GM12873 (cell line): ENCODE results near the gene MOXD1.

ENCODE experiments used
- TF ChIP-seq, protein P1 (sequence below): IDR thresholded peaks from 2 replicates; pipeline ENCODE4 v1.5.1; 2012; ENCODE audit warnings: low read depth, mild to moderate bottlenecking, moderate library complexity, low read length, control low read depth; ENCODE audit not compliant: insufficient read depth; ENCODE audit errors: missing control alignments

MOXD1 gene

DNA sequence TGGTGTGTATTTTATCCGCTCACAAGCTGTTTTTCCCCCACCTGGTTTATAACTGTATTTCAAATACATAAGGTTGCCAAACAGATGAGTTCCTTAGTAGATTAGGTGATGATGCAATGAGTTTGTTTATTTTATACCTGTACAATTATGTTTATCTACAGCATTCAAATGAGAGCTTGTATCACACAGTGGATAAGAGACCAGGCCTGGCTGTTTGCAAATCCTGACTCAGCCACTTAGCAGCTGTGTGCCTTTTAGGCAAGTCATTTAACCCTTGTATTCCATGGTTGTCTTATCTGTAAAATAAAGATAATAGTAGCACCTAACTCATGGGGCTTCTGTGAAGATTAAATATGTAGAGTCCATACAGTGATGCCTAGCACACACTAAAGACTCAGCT, 143.7 kb downstream of the MOXD1 start:
- TF ChIP-seq, protein P1, sequence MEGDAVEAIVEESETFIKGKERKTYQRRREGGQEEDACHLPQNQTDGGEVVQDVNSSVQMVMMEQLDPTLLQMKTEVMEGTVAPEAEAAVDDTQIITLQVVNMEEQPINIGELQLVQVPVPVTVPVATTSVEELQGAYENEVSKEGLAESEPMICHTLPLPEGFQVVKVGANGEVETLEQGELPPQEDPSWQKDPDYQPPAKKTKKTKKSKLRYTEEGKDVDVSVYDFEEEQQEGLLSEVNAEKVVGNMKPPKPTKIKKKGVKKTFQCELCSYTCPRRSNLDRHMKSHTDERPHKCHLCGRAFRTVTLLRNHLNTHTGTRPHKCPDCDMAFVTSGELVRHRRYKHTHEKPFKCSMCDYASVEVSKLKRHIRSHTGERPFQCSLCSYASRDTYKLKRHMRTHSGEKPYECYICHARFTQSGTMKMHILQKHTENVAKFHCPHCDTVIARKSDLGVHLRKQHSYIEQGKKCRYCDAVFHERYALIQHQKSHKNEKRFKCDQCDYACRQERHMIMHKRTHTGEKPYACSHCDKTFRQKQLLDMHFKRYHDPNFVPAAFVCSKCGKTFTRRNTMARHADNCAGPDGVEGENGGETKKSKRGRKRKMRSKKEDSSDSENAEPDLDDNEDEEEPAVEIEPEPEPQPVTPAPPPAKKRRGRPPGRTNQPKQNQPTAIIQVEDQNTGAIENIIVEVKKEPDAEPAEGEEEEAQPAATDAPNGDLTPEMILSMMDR = no peak

DNA sequence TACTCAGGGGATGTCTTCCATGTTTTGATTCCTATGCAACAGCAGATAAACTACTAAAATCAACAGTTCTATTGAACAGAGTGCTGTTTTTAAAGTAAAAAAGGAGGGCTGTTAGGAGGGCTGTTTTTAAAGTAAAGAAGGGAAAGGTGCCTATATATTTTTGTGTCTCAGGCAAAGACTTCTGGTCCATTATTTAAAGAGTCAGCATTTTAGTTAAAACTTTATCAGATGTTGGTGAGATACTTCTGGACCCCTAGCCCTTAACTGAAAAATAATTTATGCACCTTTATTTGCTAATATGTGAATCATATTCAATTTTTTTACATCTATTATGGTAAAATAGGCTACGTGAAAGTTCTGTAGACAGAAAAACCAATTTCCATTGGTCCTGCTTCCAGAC, 144.8 kb downstream of the MOXD1 start:
- TF ChIP-seq, protein P1 = no peak

GRCh38 chr6:132253906-132254305, 147.4 kb downstream of the MOXD1 start:
- TF ChIP-seq, protein P1 = no peak

- TF ChIP-seq, protein P1 = no peak
These were observed 148.1 kb downstream of the MOXD1 start for GRCh38 chr6:132253211-132253610.

DNA sequence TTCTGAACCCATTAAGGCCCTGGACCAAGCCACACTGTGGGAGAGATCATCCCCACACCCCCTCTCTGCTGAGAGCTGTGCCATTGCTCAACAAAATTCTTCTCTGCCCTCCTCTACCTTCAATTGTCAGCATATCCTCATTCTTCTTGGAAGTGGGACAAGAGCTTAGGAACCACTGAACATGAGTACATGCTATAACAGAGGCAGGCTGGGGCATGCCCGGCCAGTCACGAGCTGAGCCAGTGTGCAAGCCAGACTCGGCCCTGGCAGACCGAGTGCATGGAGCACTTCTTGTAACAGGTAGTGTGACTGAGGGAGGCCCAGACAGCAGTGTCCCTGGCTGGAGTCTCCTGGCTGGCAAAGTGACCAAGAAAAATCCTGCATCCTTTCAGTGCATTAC, 149.2 kb downstream of the MOXD1 start:
- TF ChIP-seq, protein P1 = no peak

DNA sequence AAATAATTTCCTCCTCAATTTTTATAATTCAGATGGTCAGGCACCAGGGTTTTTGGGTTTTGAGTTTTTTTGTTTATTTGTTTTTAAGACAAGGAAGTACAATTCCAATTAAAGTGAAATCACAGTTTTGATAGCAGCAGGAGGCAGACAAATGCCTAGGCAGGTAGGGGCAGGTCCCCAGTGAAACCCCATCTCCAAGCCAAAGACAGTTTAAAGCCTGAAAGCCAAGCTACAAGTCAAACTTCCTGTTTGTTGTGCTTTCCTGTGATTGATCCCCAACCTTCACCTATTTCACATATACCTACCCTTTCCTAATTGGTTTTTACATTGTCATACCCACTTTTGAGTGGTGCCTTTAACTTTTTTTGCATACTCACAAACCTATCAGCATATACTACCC, 149.6 kb downstream of the MOXD1 start:
- TF ChIP-seq, protein P1 = no peak

DNA sequence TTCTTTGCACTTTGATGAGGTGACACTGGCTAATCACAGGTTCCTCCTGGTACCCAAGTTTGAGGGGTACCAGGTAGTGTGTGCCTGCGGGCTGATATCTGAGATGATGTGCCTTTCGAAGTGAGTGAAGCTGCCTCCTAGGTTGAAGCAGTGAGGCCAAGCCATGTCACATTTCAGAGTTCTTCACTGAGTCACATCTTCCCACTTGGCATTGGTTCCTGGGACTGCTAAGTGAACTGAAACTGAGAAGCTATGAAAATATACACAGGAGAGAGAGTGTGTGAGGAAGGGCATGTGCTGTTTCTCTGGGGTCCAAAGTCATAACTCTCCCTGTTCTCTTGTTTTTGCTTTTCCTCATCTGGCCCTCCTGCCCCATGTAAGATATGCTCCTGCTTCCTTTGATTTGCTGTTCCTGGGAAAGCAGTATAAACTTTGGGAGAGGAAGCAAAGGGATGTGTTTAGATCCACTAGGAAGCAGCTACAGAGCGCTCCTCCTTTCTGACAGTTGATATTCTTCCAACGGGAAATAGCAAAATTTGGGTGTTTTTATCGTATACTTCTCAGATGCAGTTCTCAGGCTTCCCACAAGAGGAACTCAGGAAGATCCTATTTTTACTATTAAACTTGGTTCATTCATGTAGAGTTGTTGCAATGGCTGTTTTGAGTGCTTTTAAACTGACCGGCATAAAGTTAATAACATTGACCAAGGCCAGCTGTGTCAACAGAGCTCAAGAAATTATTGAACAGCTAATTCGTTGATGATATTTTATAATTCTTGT, 153.7 kb downstream of the MOXD1 start:
- TF ChIP-seq, protein P1 = no peak
